ENCODE data around the gene ICA1.

Gene ICA1

DNA sequence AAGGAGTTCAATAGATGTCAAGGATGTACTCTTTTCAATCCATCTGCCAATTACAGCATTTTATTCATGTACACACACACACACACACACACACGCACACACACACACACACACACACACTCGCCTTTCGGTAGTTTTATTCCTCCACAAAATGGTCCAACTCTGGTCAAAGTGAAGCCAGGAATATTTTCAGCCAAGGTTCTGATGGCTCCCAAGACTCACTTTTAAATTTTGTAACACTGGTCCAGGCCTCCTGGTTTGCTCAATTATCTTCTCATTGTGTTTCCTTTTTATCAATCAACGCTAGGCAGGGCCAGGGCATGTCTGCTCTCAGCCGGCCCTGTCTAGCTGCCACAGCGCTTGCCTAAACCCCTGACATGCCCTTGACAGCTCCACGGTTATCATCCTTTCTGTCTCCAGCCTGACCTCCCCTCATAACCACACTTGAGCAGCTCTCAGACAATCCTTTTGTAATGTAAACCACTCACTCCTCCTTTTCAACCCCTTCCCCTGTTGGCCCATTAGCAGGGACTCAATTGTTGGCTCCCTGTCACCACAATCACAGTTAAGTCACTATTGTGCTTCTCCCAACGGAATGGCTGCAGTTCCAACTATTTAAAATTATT lies 115.1 kb downstream of the ICA1 start (continued):
- TF ChIP-seq ATF2 (tag by site-specific recombination; IDR thresholded peaks at IDR 0.05; ENCODE audit: low read depth) (no peak), ZNF280D (tag by site-specific recombination; IDR thresholded peaks at IDR 0.05) (no peak), ZXDB (tag by site-specific recombination; IDR thresholded peaks at IDR 0.05) (no peak), ZNF514 (tag by site-specific recombination; IDR thresholded peaks at IDR 0.05) (no peak), ZSCAN30 (tag by site-specific recombination; IDR thresholded peaks at IDR 0.05) (no peak), ZNF473 (tag by site-specific recombination; IDR thresholded peaks at IDR 0.05) (no peak)

DNA sequence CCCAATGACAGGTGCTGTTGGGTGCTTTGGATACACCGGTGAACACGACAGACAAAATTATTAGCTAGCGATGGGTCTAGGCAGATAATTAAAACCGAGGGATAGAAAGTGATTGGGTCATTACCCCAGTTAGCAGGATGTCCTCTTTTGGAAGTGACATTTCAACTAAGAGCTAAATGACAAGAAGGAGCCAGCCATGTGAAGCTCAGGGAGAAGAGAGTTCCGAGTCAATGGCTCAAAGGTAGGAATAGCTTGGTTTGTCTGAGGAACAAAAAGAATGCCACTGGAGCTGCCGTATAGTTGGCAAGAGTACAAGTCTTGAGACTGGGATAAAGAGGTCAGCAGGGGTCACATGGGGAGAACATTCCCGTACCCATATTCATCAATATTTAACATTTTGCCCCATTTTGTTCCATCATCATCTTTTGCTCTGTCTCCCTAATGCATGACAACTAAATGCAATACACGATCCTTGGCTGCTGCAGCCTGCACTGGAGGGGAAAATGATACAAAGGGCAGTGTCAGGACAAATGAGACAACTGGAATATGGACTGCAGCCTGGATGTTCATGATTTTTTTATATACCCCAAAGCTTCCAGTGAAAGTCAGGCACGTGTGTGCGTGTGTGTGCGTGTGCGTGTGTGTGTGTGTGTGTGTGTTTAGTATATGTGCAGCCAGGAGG lies 115.7 kb downstream of the ICA1 start:
- Histone ChIP-seq H3K9me3 (ENCODE audit: control insufficient read depth, insufficient read depth, low read depth, low read length) (no peaks in the 10 kb centered on the region), H3K4me3 (ENCODE audit: low read depth, low read length) (no peak overlapping the region), H3K27ac (ENCODE audit: extremely low read depth, low read depth, low read length) (no peak overlapping the region), H3K36me3 (ENCODE audit: control insufficient read depth in 2 of 2, insufficient read depth in 1 of 2, low read length in 2 of 2) (no peaks in the 10 kb centered on the region), H3K4me1 (ENCODE audit: control insufficient read depth, insufficient read depth, low read length) (no peaks in the 10 kb centered on the region)
- CTCF ChIA-PET, result no interaction called here
- TF ChIP-seq ZNF404 (tag by site-specific recombination; IDR thresholded peaks at IDR 0.05), result no peak
- no peak for TF ChIP-seq GLIS2 (tag by site-specific recombination; IDR thresholded peaks at IDR 0.05)
- no peak for TF ChIP-seq ZNF366 (tag by site-specific recombination; conservative IDR thresholded peaks at IDR 0.05)
- no peak for TF ChIP-seq ZBTB20 (tag by site-specific recombination; IDR thresholded peaks at IDR 0.05)
- no peak for TF ChIP-seq ZBTB7A (tag by site-specific recombination; IDR thresholded peaks at IDR 0.05; ENCODE audit: low read depth)
- no peak for TF ChIP-seq ZIC2 (tag by site-specific recombination; IDR thresholded peaks at IDR 0.05)
- no peak for TF ChIP-seq ZNF302 (tag by site-specific recombination; IDR thresholded peaks at IDR 0.05; ENCODE audit: low read depth)
- no peak for TF ChIP-seq ZNF114 (tag by site-specific recombination; IDR thresholded peaks at IDR 0.05)
- TF ChIP-seq ZNF664 (tag by site-specific recombination; IDR thresholded peaks at IDR 0.05), result no peak
- no peak for TF ChIP-seq ZFP3 (tag by site-specific recombination; IDR thresholded peaks at IDR 0.05; ENCODE audit: low read depth)
- no peak for TF ChIP-seq SP2 (tag by site-specific recombination; IDR thresholded peaks at IDR 0.05)
- no peak for TF ChIP-seq ZNF211 (tag by site-specific recombination; IDR thresholded peaks at IDR 0.05; ENCODE audit: low read depth)
- no peak for TF ChIP-seq ZNF341 (tag by site-specific recombination; IDR thresholded peaks at IDR 0.05; ENCODE audit: low read depth)
- TF ChIP-seq ZNF48 (tag by site-specific recombination; IDR thresholded peaks at IDR 0.05), result no peak
- TF ChIP-seq GLI2 (tag by site-specific recombination; IDR thresholded peaks at IDR 0.05; ENCODE audit: borderline replicate concordance, low read depth), result no peak
- POLR2A ChIA-PET, result no interaction called here

All from HEK293 (cell line).